Bronchial epithelial cell (primary cell): Measurements from ENCODE around the gene URM1. TPM values are rescaled to one million over a fixed set of nuclear protein-coding genes. Genes with fewer than 3 reads are reported as not detected.

ENCODE experiments used
- DNase-seq: peaks from one replicate; pipeline ENCODE4 v3.0.0-alpha.2; 2010; ENCODE audit warnings: low read depth
- FAIRE-seq: peaks from 2 replicates; lab custom pipeline; 2011; peaks lifted over from hg19 to GRCh38; lab: Jason Lieb, UNC
- H3K27me3 ChIP-seq: 2 replicates; pipeline ENCODE4 v1.5.1; 2011; ENCODE audit warnings: low read length; ENCODE audit not compliant: control insufficient read depth, insufficient read depth
- H3K36me3 ChIP-seq: 2 replicates; pipeline ENCODE4 v1.5.1; 2011; ENCODE audit warnings: low read length; ENCODE audit not compliant: control insufficient read depth, insufficient read depth
- H3K4me3 ChIP-seq: 2 replicates; pipeline ENCODE4 v1.5.1; 2011; ENCODE audit warnings: mild to moderate bottlenecking, low read depth, low read length, control low read depth
- total RNA-seq: library from RNA; depleted of rRNA; stranded (reverse); fragments of >200 nt; gene quantifications from 2 replicates; pipeline ENCODE4 v1.2.1, GENCODE V29; 2014
- TF ChIP-seq, protein P1 (sequence below): IDR thresholded peaks from 2 replicates; pipeline ENCODE4 v1.5.1; 2011; ENCODE audit warnings: mild to moderate bottlenecking, moderate library complexity, low read length, control low read depth, inconsistent platforms; ENCODE audit not compliant: insufficient read depth, severe bottlenecking

The URM1 gene
- total RNA-seq, 1 donor from 2014 or later, result 17.9 TPM

- FAIRE-seq (no peak), DNase-seq (no peak)
- H3K36me3 ChIP-seq, result peaks cover 3% of the 10 kb centered on the region
- H3K4me3 ChIP-seq, result no peak overlapping the region
- H3K27me3 ChIP-seq, result peaks cover 4% of the 10 kb centered on the region
- TF ChIP-seq, protein P1, sequence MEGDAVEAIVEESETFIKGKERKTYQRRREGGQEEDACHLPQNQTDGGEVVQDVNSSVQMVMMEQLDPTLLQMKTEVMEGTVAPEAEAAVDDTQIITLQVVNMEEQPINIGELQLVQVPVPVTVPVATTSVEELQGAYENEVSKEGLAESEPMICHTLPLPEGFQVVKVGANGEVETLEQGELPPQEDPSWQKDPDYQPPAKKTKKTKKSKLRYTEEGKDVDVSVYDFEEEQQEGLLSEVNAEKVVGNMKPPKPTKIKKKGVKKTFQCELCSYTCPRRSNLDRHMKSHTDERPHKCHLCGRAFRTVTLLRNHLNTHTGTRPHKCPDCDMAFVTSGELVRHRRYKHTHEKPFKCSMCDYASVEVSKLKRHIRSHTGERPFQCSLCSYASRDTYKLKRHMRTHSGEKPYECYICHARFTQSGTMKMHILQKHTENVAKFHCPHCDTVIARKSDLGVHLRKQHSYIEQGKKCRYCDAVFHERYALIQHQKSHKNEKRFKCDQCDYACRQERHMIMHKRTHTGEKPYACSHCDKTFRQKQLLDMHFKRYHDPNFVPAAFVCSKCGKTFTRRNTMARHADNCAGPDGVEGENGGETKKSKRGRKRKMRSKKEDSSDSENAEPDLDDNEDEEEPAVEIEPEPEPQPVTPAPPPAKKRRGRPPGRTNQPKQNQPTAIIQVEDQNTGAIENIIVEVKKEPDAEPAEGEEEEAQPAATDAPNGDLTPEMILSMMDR, result no peak
These were observed 23.4 kb downstream of the URM1 start for GRCh38 chr9:128394379-128395168.

- Histone ChIP-seq H3K36me3 (peaks cover 1% of the 10 kb centered on the region), H3K4me3 (no peak overlapping the region), H3K27me3 (peaks cover 4% of the 10 kb centered on the region)
- TF ChIP-seq, protein P1, result no peak
- FAIRE-seq (no peak), DNase-seq (no peak)
These were observed 25.9 kb downstream of the URM1 start for GRCh38 chr9:128396970-128397613.

DNA sequence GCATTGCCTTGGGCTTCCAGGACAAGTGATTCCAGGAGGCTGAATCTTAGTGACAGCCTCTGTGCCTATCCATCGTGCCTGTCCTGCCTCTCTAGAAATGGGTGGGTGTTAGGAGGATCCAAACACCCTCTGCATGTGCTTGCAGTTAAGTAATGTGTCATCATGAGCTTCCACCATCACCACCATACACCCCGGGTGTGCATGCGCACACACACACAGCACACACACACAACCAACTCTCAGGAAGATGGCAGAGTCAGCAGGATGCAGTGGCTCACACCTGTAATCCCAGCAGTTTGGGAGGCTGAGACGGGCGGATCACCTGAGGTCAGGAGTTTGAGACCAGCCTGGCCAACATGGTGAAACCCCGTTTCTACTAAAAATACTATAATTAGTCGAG is 26.7 kb downstream of the URM1 start:
- FAIRE-seq, result peak; percentile 76
- TF ChIP-seq, protein P1, result no peak
- H3K36me3 ChIP-seq, result no peaks in the 10 kb centered on the region
- no peak for DNase-seq
- H3K4me3 ChIP-seq, result no peak overlapping the region
- peaks cover 4% of the 10 kb centered on the region for H3K27me3 ChIP-seq

DNA sequence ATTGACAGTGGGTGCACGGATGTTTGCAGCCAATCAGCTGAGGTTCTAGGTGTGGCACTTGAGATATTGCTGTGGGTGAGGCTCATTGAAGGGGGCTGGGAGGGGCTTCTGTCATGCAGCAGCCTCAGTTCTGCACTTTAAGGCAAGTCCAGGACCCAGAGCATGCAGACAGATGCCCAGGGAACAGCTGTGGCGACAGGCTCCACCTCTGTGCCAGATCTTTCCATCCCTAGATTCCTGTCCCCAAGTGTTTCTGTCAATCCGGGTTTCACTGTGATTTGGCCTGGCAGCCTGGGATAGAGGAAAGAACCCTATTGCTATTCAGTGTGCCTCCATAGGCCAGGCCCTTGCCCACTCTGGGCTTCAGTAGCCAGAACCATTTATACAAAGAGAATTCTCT is 28.7 kb downstream of the URM1 start:
- TF ChIP-seq, protein P1, result no peak
- Histone ChIP-seq H3K36me3 (no peaks in the 10 kb centered on the region), H3K27me3 (peaks cover 4% of the 10 kb centered on the region), H3K4me3 (no peak overlapping the region)
- no peak for FAIRE-seq
- DNase-seq, result no peak

- H3K4me3 ChIP-seq, result no peak overlapping the region
- peaks cover 6% of the 10 kb centered on the region for H3K27me3 ChIP-seq
- FAIRE-seq, result no peak
- no peaks in the 10 kb centered on the region for H3K36me3 ChIP-seq
- TF ChIP-seq, protein P1, result no peak
- DNase-seq, result no peak
These were observed 33.4 kb downstream of the URM1 start for GRCh38 chr9:128404560-128404959.
